Nephron progenitor cell (in vitro differentiated cells): ENCODE data around the gene ITPK1.
A peak's percentile ranks its signal among the peaks of the same experiment; 100 is the strongest.

ENCODE experiments used
- DNase-seq: peaks from one replicate; pipeline ENCODE4 v3.0.0; 2021
- H3K27ac Mint-ChIP-seq: 2 replicates; pipeline ENCODE4 v1.8.0; 2021; ENCODE audit warnings: mild to moderate bottlenecking, moderate library complexity, mixed read lengths
- H3K27me3 Mint-ChIP-seq: 2 replicates; pipeline ENCODE4 v1.8.0; 2021; ENCODE audit warnings: mild to moderate bottlenecking, low read depth, mixed read lengths; ENCODE audit not compliant: poor library complexity
- H3K36me3 Mint-ChIP-seq: 2 replicates; pipeline ENCODE4 v1.8.0; 2021; ENCODE audit warnings: low read depth, mixed read lengths
- H3K4me1 Mint-ChIP-seq: 2 replicates; pipeline ENCODE4 v1.8.0; 2021; ENCODE audit warnings: mixed read lengths
- H3K4me3 Mint-ChIP-seq: 2 replicates; pipeline ENCODE4 v1.8.0; 2021; ENCODE audit warnings: mild to moderate bottlenecking, moderate library complexity, mixed read lengths
- H3K9me3 Mint-ChIP-seq: 2 replicates; pipeline ENCODE4 v1.8.0; 2021; ENCODE audit warnings: mild to moderate bottlenecking, moderate library complexity, mixed read lengths
- CTCF ChIP-seq: fragments of 200-600 bp; sonication (generic); IDR thresholded peaks from 2 replicates; pipeline ENCODE4 v1.5.0; 2021; ENCODE audit warnings: antibody characterized with exemption

Gene ITPK1

GRCh38 chr14:92962031-92962830, 153.5 kb downstream of the ITPK1 start:
- no peak for DNase-seq
- peaks cover 11% of the 10 kb centered on the region for H3K27me3 Mint-ChIP-seq
- H3K4me1 Mint-ChIP-seq = peaks cover 50% of the 10 kb centered on the region
- peaks cover 26% of the 10 kb centered on the region for H3K9me3 Mint-ChIP-seq
- peaks cover 8% of the 10 kb centered on the region for H3K36me3 Mint-ChIP-seq
- H3K27ac Mint-ChIP-seq = no peak overlapping the region
- no peak for TF ChIP-seq CTCF
- H3K4me3 Mint-ChIP-seq = no peak overlapping the region

GRCh38 chr14:92961567-92961855, 154.2 kb downstream of the ITPK1 start:
- no peak for TF ChIP-seq CTCF
- Mint-ChIP-seq H3K27me3 (peaks cover 6% of the 10 kb centered on the region), H3K4me3 (no peak overlapping the region), H3K4me1 (peaks cover 50% of the 10 kb centered on the region), H3K36me3 (peaks cover 8% of the 10 kb centered on the region), H3K9me3 (peaks cover 19% of the 10 kb centered on the region), H3K27ac (no peak overlapping the region)
- DNase-seq = no peak

GRCh38 chr14:92960706-92961566, 154.8 kb downstream of the ITPK1 start:
- no peak for DNase-seq
- peaks cover 13% of the 10 kb centered on the region for H3K9me3 Mint-ChIP-seq
- no peak for TF ChIP-seq CTCF

GRCh38 chr14:92959761-92960680, 155.7 kb downstream of the ITPK1 start:
- no peak overlapping the region for H3K27ac Mint-ChIP-seq
- DNase-seq = no peak
- H3K4me3 Mint-ChIP-seq = peak overlapping the region; percentile 13
- peaks cover 6% of the 10 kb centered on the region for H3K27me3 Mint-ChIP-seq
- peaks cover 50% of the 10 kb centered on the region for H3K4me1 Mint-ChIP-seq
- no peak for TF ChIP-seq CTCF
- peaks cover 5% of the 10 kb centered on the region for H3K36me3 Mint-ChIP-seq
- H3K9me3 Mint-ChIP-seq = peaks cover 9% of the 10 kb centered on the region

More at GRCh38 chr14:92960706-92961566, 154.8 kb downstream of the ITPK1 start:
- H3K4me1 Mint-ChIP-seq = peaks cover 50% of the 10 kb centered on the region
- peaks cover 8% of the 10 kb centered on the region for H3K36me3 Mint-ChIP-seq
- peaks cover 6% of the 10 kb centered on the region for H3K27me3 Mint-ChIP-seq
- no peak overlapping the region for H3K4me3 Mint-ChIP-seq
- no peak overlapping the region for H3K27ac Mint-ChIP-seq

- H3K9me3 Mint-ChIP-seq = peaks cover 2% of the 10 kb centered on the region
- peaks cover 3% of the 10 kb centered on the region for H3K36me3 Mint-ChIP-seq
- H3K4me1 Mint-ChIP-seq = peaks cover 49% of the 10 kb centered on the region
- H3K4me3 Mint-ChIP-seq = no peak overlapping the region
- no peak overlapping the region for H3K27ac Mint-ChIP-seq
- TF ChIP-seq CTCF = no peak
- DNase-seq = no peak
- peaks cover 6% of the 10 kb centered on the region for H3K27me3 Mint-ChIP-seq
Observed at GRCh38 chr14:92959189-92959531, 156.6 kb downstream of the ITPK1 start.
